ENCODE measurements around the gene MRPL36.

MRPL36 gene

GRCh38 chr5:1751864-1752822 is 47.5 kb downstream of the MRPL36 start:
- H3K9me3 Mint-ChIP-seq: no peaks in the 10 kb centered on the region
- H3K4me3 Mint-ChIP-seq: no peak overlapping the region
- no peaks in the 10 kb centered on the region for H3K36me3 Mint-ChIP-seq
- ATAC-seq (no peak), DNase-seq (ENCODE audit: low spot score in 2 of 2) (no peak)
- no peaks in the 10 kb centered on the region for H3K4me1 Mint-ChIP-seq
- no peak overlapping the region for H3K27ac Mint-ChIP-seq

DNA sequence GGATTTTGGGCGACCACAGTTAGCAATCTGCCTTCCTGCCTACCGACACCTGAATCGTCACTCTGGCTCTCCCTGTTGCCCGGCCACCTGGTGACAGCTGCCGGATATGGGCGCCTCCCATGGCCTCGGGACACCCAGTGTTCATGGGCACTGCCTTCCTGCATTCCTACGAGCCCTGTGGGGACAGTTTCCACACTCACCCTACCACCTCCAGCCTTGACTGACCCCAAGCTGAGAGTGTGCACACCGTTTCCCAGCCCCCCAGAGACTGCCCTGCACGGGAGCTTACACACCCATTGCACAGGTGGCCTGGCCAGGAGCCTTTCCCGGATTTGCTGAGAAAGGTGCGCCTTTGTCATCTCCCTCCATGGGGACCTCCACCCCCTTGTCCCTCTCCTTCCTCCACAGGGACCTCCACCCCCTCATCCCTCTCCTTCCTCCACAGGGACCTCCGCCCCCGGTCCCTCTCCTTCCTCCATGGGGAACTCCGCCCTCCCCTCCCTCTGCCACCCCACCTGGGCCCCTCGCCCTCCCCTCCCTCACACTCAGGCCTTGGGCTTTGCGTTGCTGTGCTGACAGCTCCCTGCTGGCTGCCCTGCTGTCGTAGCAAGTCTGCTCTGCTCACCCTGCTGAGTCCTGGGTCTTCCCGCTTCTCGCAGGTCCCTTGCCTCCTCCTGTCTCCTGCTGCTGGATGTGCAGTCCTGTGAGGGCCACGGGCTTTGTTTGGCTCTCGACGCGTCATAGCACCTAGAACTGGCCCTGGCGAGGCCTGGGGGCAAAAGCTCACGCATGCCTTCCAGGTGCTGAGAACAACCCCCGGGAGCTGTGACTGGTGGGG is 48.4 kb downstream of the MRPL36 start:
- ATAC-seq (no peak), DNase-seq (ENCODE audit: low spot score in 2 of 2) (no peak)
- Mint-ChIP-seq H3K4me1 (no peaks in the 10 kb centered on the region), H3K27ac (no peak overlapping the region), H3K4me3 (no peak overlapping the region), H3K36me3 (no peaks in the 10 kb centered on the region), H3K9me3 (no peaks in the 10 kb centered on the region)

DNA sequence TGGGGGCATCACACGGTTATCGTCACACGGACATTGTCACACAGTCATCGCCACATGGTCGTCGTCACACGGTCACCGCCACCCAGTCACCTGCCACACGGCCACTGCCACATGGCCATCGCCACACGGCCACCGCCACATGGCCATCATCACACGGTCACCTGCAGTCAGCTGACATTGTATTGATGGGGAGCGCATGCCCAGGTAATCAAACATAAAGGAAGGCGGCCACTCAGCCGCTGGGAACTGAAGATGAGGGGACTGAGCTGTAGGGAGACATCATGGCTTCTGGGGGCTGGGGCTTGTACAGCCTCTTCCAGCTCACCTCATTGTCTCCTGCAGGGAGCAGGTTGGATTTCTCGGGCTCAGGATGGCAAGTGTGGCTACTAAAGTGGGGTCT is 49.2 kb downstream of the MRPL36 start:
- no peak overlapping the region for H3K4me3 Mint-ChIP-seq
- no peaks in the 10 kb centered on the region for H3K4me1 Mint-ChIP-seq
- H3K9me3 Mint-ChIP-seq: no peaks in the 10 kb centered on the region
- DNase-seq (ENCODE audit: low spot score in 2 of 2) (no peak), ATAC-seq (no peak)
- H3K36me3 Mint-ChIP-seq: no peaks in the 10 kb centered on the region
- no peak overlapping the region for H3K27ac Mint-ChIP-seq

- ATAC-seq: no peak
- no peak for DNase-seq (ENCODE audit: low spot score in 2 of 2)
- Mint-ChIP-seq H3K9me3 (no peaks in the 10 kb centered on the region), H3K36me3 (no peaks in the 10 kb centered on the region), H3K4me3 (no peak overlapping the region), H3K4me1 (no peaks in the 10 kb centered on the region), H3K27ac (no peak overlapping the region)
Measured at GRCh38 chr5:1749346-1750124, 50.1 kb downstream of the MRPL36 start.

GRCh38 chr5:1748845-1749244 is 50.8 kb downstream of the MRPL36 start:
- ATAC-seq (no peak), DNase-seq (ENCODE audit: low spot score in 2 of 2) (no peak)
- H3K4me1 Mint-ChIP-seq: no peaks in the 10 kb centered on the region
- no peaks in the 10 kb centered on the region for H3K9me3 Mint-ChIP-seq
- H3K27ac Mint-ChIP-seq: no peak overlapping the region
- no peaks in the 10 kb centered on the region for H3K36me3 Mint-ChIP-seq
- H3K4me3 Mint-ChIP-seq: no peak overlapping the region
